SK-N-SH (cell line): ENCODE measurements around the gene TP73. TPM values are rescaled to one million over a fixed set of nuclear protein-coding genes. Genes with fewer than 3 reads are reported as not detected.

Experiments used
- CTCF ChIA-PET: fragments of 300-600, 350-600 bp; formaldehyde crosslinking; extraction: SDS; loops from one replicate; lab custom pipeline; 2021; lab: Yijun Ruan, JAX
- POLR2A ChIA-PET: fragments of 350-600 bp; sonication (Branson Sonifier 250); formaldehyde crosslinking; extraction: SDS; loops from one replicate; lab custom pipeline; 2020; ENCODE audit warnings: antibody characterized with exemption, inconsistent platforms; lab: Yijun Ruan, JAX
- DNase-seq: peaks from one replicate; pipeline ENCODE4 v3.0.0; 2012
- H2AFZ ChIP-seq: fragments of 200-600 bp; sonication (generic); 2 replicates; pipeline ENCODE4 v1.8.1; 2016; ENCODE audit warnings: antibody characterized with exemption, mild to moderate bottlenecking, low read depth
- H3F3A ChIP-seq: fragments of 200-600 bp; sonication (generic); replicated peaks from 2 replicates; pipeline ENCODE3; 2016; ENCODE audit warnings: antibody characterized with exemption, mild to moderate bottlenecking; ENCODE audit not compliant: insufficient read depth
- H3K27ac ChIP-seq, 2 experiments: fragments of 200-500 bp in 1 of 2; fragments of 200-600 bp in 1 of 2; sonication (Bioruptor generic) in 1 of 2; sonication (generic), shearing (Covaris generic) in 1 of 2; 2 replicates each; pipeline versions ENCODE4 v1.5.1 to v1.6.1; 2014 to 2016; ENCODE audit warnings: low read depth in 2 of 2, inconsistent platforms in 1 of 2, low read length in 1 of 2, mild to moderate bottlenecking in 1 of 2, mixed read lengths in 1 of 2
- H3K27me3 ChIP-seq: fragments of 200-600 bp; sonication (generic), shearing (Covaris generic); 2 replicates; pipeline ENCODE4 v1.6.1; 2016; ENCODE audit warnings: mixed run types; ENCODE audit not compliant: insufficient read depth
- H3K36me3 ChIP-seq, 2 experiments: fragments of 200-500 bp in 1 of 2; fragments of 200-600 bp in 1 of 2; sonication (Bioruptor generic) in 1 of 2; sonication (generic) in 1 of 2; replicated peaks in 1 of 2; 2 replicates each; pipeline versions ENCODE3 to v1.5.1; 2014 to 2016; ENCODE audit warnings: low read length in 1 of 2, mild to moderate bottlenecking in 1 of 2; ENCODE audit not compliant: insufficient read depth in 2 of 2, control insufficient read depth in 1 of 2
- H3K4me1 ChIP-seq, 2 experiments: fragments of 200-500 bp in 1 of 2; fragments of 200-600 bp in 1 of 2; sonication (Bioruptor generic) in 1 of 2; sonication (generic), shearing (Covaris generic) in 1 of 2; 2 replicates each; pipeline versions ENCODE4 v1.5.1 to v1.6.1; 2014 to 2016; ENCODE audit warnings: low read depth in 1 of 2, low read length in 1 of 2, mixed run types in 1 of 2; ENCODE audit not compliant: insufficient read depth in 2 of 2, control insufficient read depth in 1 of 2
- H3K4me2 ChIP-seq: fragments of 200-600 bp; sonication (generic), shearing (Covaris generic); 2 replicates; pipeline ENCODE4 v1.6.1; 2017; ENCODE audit warnings: mixed run types
- H3K4me3 ChIP-seq, 2 experiments: fragments of 200-500 bp in 1 of 2; fragments of 200-600 bp in 1 of 2; sonication (Bioruptor generic) in 1 of 2; sonication (generic), shearing (Covaris generic) in 1 of 2; 2 replicates each; pipeline versions ENCODE4 v1.5.1 to v1.8.1; 2014 to 2016; ENCODE audit warnings: low read depth in 2 of 2, inconsistent platforms in 1 of 2, low read length in 1 of 2, mild to moderate bottlenecking in 1 of 2, mixed read lengths in 1 of 2, moderate library complexity in 1 of 2
- H3K79me2 ChIP-seq: fragments of 200-600 bp; sonication (generic); 2 replicates; pipeline ENCODE4 v1.8.1; 2017; ENCODE audit warnings: mild to moderate bottlenecking; ENCODE audit not compliant: insufficient read depth
- H3K9ac ChIP-seq: fragments of 200-600 bp; sonication (generic); 2 replicates; pipeline ENCODE4 v1.6.1; 2017; ENCODE audit warnings: mixed run types
- H3K9me2 ChIP-seq: fragments of 200-600 bp; sonication (generic); 2 replicates; pipeline ENCODE4 v1.6.1; 2017; ENCODE audit warnings: mixed run types
- H3K9me3 ChIP-seq: fragments of 200-600 bp; sonication (generic); 2 replicates; pipeline ENCODE4 v1.6.1; 2017; ENCODE audit warnings: mixed run types, mild to moderate bottlenecking, moderate library complexity
- H4K20me1 ChIP-seq: fragments of 200-600 bp; sonication (generic); 2 replicates; pipeline ENCODE4 v1.6.1; 2017; ENCODE audit warnings: mild to moderate bottlenecking, mixed run types; ENCODE audit not compliant: insufficient read depth
- CHD2 ChIP-seq: fragments of 150-350 bp; IDR thresholded peaks from 2 replicates; pipeline ENCODE4 v1.6.1; 2018; ENCODE audit warnings: low read length; ENCODE audit not compliant: partially characterized antibody
- ELF1 ChIP-seq: IDR thresholded peaks from 2 replicates; pipeline ENCODE4 v1.4.0; 2012
- EP300 ChIP-seq, 2 experiments: IDR thresholded peaks; 2 replicates each; pipeline versions ENCODE4 v1.4.0 to v1.6.1; 2012; ENCODE audit warnings: borderline replicate concordance in 1 of 2, low read depth in 1 of 2, low read length in 1 of 2
- EZH2phosphoT487 ChIP-seq: fragments of 200-600 bp; sonication (generic); IDR thresholded peaks from 2 replicates; pipeline ENCODE4 v1.6.1; 2017; ENCODE audit warnings: low read depth, mixed run types, mild to moderate bottlenecking, antibody characterized with exemption, moderate library complexity, borderline replicate concordance
- FOXJ3 ChIP-seq: sonication (generic); formaldehyde crosslinking; IDR thresholded peaks from 2 replicates; pipeline ENCODE4 v1.5.1; 2020; ENCODE audit warnings: mild to moderate bottlenecking, missing genetic modification reagents
- FOXM1 ChIP-seq: IDR thresholded peaks from 2 replicates; pipeline ENCODE4 v1.4.0; 2012; ENCODE audit warnings: low read depth, mild to moderate bottlenecking
- GABPA ChIP-seq: IDR thresholded peaks from 2 replicates; pipeline ENCODE4 v1.4.0; 2012; ENCODE audit warnings: low read depth, mild to moderate bottlenecking
- JUND ChIP-seq: IDR thresholded peaks from 2 replicates; pipeline ENCODE4 v1.4.0; 2012
- MEF2A ChIP-seq: IDR thresholded peaks from 2 replicates; pipeline ENCODE4 v1.4.0; 2012; ENCODE audit warnings: low read depth, borderline replicate concordance
- NFIC ChIP-seq: IDR thresholded peaks from 2 replicates; pipeline ENCODE4 v1.4.0; 2012; ENCODE audit warnings: borderline replicate concordance
- NRF1 ChIP-seq: IDR thresholded peaks from 2 replicates; pipeline ENCODE4 v1.6.1; 2012; ENCODE audit warnings: low read depth, mild to moderate bottlenecking, low read length
- RAD21 ChIP-seq: IDR thresholded peaks from 2 replicates; pipeline ENCODE4 v1.6.1; 2012; ENCODE audit warnings: mild to moderate bottlenecking, low read length
- RCOR1 ChIP-seq: fragments of 150-350 bp; IDR thresholded peaks from 2 replicates; pipeline ENCODE4 v1.6.1; 2017; ENCODE audit warnings: antibody characterized with exemption, low read length
- RXRA ChIP-seq: IDR thresholded peaks from 2 replicates; pipeline ENCODE4 v1.4.0; 2012; ENCODE audit warnings: low read depth, mild to moderate bottlenecking, borderline replicate concordance
- SIN3A ChIP-seq: IDR thresholded peaks from 2 replicates; pipeline ENCODE4 v1.6.1; 2012; ENCODE audit warnings: low read depth, mild to moderate bottlenecking, low read length, moderate library complexity, borderline replicate concordance
- SMC3 ChIP-seq: IDR thresholded peaks from 2 replicates; pipeline ENCODE4 v1.6.1; 2012; ENCODE audit warnings: low read depth, low read length, improper control_type of control experiment
- TCF12 ChIP-seq: IDR thresholded peaks from 2 replicates; pipeline ENCODE4 v1.4.0; 2012
- TEAD4 ChIP-seq: IDR thresholded peaks from 2 replicates; pipeline ENCODE4 v1.4.0; 2012; ENCODE audit warnings: mild to moderate bottlenecking, borderline replicate concordance; ENCODE audit not compliant: insufficient read depth
- YY1 ChIP-seq: IDR thresholded peaks from 2 replicates; pipeline ENCODE4 v1.4.0; 2012; ENCODE audit warnings: low read depth, mild to moderate bottlenecking
- WGBS: methylation state at CpG from one replicate; pipeline ENCODE4 v1.1.6; 2017; ENCODE audit warnings: low lambda C conversion rate; 5-methylcytosine and 5-hydroxymethylcytosine counted together
- polyA plus RNA-seq, 3 experiments: library from polyadenylated mRNA; depleted of rRNA; stranded (reverse); fragments of >200 nt; gene quantifications; 2 replicates each; pipeline ENCODE4 v1.2.3, GENCODE V29; 2012
- TF ChIP-seq, protein P1 (sequence below): fragments of 200-600 bp; sonication (generic); IDR thresholded peaks from 2 replicates; pipeline ENCODE4 v1.6.1; 2017; ENCODE audit warnings: antibody characterized with exemption, mild to moderate bottlenecking, moderate library complexity
- TF ChIP-seq, protein P2 (sequence below): IDR thresholded peaks from 2 replicates; pipeline ENCODE4 v1.4.0; 2012; ENCODE audit warnings: low read depth, borderline replicate concordance
- TF ChIP-seq, protein P3 (sequence below): IDR thresholded peaks from 2 replicates; pipeline ENCODE4 v1.4.0; 2012; ENCODE audit warnings: low read depth
- TF ChIP-seq, protein P4 (sequence below): fragments of 150-350 bp; IDR thresholded peaks from 2 replicates; pipeline ENCODE4 v1.6.1; 2016; ENCODE audit warnings: mild to moderate bottlenecking, low read depth, low read length
- TF ChIP-seq, protein P5 (sequence below): fragments of 150-350 bp; IDR thresholded peaks from 2 replicates; pipeline ENCODE4 v1.6.1; 2017; ENCODE audit warnings: antibody characterized with exemption, low read length, low read depth, borderline replicate concordance

The TP73 gene
- polyA plus RNA-seq, 1 of the 3 experiments (the other 2 are of a cell fraction) = 0.64 TPM

DNA sequence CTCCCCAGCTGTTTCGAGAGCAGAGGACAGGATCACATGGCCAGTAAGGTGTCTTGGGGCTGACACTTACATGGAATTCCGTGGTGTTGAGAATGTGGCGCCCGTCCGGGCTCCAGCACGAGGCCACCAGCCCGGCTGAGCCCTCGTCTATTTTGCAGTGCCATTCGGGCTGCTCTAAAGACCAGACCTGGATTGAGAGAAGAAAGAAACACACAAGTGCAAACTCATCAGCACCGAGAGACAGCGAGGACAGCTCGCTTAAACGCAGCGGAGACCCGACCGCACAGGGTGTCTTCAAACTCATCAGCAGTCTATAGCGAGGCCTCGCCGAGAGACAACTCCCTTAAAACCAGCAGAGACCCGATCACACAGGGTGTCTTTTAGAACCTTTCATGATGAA lies 5.7 kb upstream of the TP73 start (continued):
- TF ChIP-seq, protein P1, sequence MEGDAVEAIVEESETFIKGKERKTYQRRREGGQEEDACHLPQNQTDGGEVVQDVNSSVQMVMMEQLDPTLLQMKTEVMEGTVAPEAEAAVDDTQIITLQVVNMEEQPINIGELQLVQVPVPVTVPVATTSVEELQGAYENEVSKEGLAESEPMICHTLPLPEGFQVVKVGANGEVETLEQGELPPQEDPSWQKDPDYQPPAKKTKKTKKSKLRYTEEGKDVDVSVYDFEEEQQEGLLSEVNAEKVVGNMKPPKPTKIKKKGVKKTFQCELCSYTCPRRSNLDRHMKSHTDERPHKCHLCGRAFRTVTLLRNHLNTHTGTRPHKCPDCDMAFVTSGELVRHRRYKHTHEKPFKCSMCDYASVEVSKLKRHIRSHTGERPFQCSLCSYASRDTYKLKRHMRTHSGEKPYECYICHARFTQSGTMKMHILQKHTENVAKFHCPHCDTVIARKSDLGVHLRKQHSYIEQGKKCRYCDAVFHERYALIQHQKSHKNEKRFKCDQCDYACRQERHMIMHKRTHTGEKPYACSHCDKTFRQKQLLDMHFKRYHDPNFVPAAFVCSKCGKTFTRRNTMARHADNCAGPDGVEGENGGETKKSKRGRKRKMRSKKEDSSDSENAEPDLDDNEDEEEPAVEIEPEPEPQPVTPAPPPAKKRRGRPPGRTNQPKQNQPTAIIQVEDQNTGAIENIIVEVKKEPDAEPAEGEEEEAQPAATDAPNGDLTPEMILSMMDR = no peak
- TF ChIP-seq, protein P2, sequence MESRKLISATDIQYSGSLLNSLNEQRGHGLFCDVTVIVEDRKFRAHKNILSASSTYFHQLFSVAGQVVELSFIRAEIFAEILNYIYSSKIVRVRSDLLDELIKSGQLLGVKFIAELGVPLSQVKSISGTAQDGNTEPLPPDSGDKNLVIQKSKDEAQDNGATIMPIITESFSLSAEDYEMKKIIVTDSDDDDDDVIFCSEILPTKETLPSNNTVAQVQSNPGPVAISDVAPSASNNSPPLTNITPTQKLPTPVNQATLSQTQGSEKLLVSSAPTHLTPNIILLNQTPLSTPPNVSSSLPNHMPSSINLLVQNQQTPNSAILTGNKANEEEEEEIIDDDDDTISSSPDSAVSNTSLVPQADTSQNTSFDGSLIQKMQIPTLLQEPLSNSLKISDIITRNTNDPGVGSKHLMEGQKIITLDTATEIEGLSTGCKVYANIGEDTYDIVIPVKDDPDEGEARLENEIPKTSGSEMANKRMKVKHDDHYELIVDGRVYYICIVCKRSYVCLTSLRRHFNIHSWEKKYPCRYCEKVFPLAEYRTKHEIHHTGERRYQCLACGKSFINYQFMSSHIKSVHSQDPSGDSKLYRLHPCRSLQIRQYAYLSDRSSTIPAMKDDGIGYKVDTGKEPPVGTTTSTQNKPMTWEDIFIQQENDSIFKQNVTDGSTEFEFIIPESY = no peak
- TF ChIP-seq MEF2A (no peak), JUND (no peak), NFIC (no peak)

DNA sequence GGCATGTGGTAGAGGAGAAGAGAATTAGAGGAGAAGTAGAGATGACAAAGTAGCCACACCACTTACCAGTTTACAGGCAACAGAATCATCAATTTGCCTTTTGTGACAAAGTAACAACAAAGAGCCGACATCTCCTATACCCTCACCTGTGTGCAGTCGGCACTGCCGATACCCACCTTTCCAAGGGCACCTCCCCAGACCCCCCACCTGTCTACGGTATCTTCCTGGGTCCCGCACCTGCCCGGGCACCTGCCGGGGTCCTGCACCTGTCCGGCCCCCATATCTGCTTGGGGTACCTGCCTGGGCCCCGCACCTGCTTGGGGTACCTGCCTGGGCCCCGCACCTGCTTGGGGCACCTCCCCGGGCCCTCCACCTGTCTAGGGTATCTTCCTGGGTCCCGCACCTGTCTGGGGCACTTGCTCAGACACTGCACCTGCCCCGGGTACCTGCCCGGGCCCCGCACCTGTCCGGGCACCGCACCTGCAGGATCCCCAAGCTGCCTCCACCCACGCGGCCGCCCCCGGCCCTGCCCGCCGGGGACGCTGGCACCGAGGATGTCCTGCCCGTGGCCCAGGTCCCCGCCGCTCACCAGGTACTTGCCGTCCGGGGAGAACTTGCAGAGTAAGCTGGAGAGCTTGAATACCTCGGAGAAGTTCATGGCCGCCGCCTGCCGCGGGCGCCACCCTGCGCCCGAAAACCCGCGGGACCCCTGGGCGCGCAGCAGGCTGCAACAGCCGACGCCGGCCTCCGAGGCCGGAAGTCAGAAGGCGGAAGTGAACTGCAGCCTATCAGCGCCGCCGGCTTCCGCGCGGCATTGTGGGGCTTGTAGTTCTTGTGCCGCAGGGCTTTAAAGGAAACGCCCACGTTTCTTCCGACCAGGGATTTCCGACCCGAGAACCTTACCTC lies 2.7 kb upstream of the TP73 start, which contains the start of gene WRAP73:
Gene WRAP73, minus strand, starts transcription at position 762 of the 906 bp plus-strand sequence. Its CDS starts 104 bp downstream, at position 658.
- WGBS = 2% methylated on average over 15 of the region's 60 CpGs
- POLR2A ChIA-PET = interaction anchor here (1.2 kb wide), 1 partner anchor 21 kb away, joined by 4 read pairs; no protein-coding TSS in a partner anchor
- TF ChIP-seq FOXJ3 (CRISPR knock-in tag) (no peak), GABPA (peak; percentile 85), TCF12 (no peak), EP300 (IDR thresholded peaks at IDR 0.05; ENCODE audit: borderline replicate concordance in 1 of 2, low read depth in 1 of 2, low read length in 1 of 2) (no peak), SMC3 (0 out of 2 replicates have a peak, but pooled peaks have one; percentile 3), EZH2phosphoT487 (no peak), RAD21 (0 out of 2 replicates have a peak, but pooled peaks have one; percentile 13), ELF1 (peak; percentile 91), NRF1 (no peak), SIN3A (peak; percentile 48; the same call in 1 of the 2 replicates), RCOR1 (no peak), CHD2 (peak; percentile 94), YY1 (peak; percentile 77; the same call in 1 of the 2 replicates), FOXM1 (no peak), TEAD4 (no peak), RXRA (no peak), MEF2A (no peak)
- TF ChIP-seq, protein P3, sequence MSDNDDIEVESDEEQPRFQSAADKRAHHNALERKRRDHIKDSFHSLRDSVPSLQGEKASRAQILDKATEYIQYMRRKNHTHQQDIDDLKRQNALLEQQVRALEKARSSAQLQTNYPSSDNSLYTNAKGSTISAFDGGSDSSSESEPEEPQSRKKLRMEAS = peak; percentile 66
- TF ChIP-seq, protein P4, sequence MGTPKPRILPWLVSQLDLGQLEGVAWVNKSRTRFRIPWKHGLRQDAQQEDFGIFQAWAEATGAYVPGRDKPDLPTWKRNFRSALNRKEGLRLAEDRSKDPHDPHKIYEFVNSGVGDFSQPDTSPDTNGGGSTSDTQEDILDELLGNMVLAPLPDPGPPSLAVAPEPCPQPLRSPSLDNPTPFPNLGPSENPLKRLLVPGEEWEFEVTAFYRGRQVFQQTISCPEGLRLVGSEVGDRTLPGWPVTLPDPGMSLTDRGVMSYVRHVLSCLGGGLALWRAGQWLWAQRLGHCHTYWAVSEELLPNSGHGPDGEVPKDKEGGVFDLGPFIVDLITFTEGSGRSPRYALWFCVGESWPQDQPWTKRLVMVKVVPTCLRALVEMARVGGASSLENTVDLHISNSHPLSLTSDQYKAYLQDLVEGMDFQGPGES = peak; percentile 15; the same call in 1 of the 2 replicates
- TF ChIP-seq, protein P5, sequence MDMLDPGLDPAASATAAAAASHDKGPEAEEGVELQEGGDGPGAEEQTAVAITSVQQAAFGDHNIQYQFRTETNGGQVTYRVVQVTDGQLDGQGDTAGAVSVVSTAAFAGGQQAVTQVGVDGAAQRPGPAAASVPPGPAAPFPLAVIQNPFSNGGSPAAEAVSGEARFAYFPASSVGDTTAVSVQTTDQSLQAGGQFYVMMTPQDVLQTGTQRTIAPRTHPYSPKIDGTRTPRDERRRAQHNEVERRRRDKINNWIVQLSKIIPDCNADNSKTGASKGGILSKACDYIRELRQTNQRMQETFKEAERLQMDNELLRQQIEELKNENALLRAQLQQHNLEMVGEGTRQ = no peak

More for the DNA sequence above, 2.7 kb upstream of the TP73 start, which contains the start of gene WRAP73:
- Histone ChIP-seq H3F3A (no peaks in the 10 kb centered on the region), H3K4me1 (peaks cover 0 to 12% of the 10 kb centered on the region in 2 experiments; a peak in 2 of 4 replicates), H3K27ac (peak within 1 kb of the TSS in 1 of 2 experiments; percentile 75; a peak in 1 of 4 replicates), H3K9me3 (no peaks in the 10 kb centered on the region), H3K27me3 (no peaks in the 10 kb centered on the region; the same call in 1 of the 2 replicates), H4K20me1 (no peaks in the 10 kb centered on the region), H3K4me3 (peak within 1 kb of the TSS; percentile 83 to 98), H3K36me3 (peaks cover 11 to 35% of the 10 kb centered on the region in 2 experiments), H3K9ac (peak within 1 kb of the TSS; percentile 84), H3K4me2 (peak within 1 kb of the TSS; percentile 91), H2AFZ (peak within 1 kb of the TSS; percentile 79; the same call in 1 of the 2 replicates), H3K79me2 (peaks cover 19% of the 10 kb centered on the region), H3K9me2 (no peaks in the 10 kb centered on the region)
- CTCF ChIA-PET = interaction anchor here (0.6 to 2.1 kb wide), 6 partner anchors 20 to 197 kb away, joined by 3 to 12 read pairs (median 4); no protein-coding TSS in a partner anchor
- DNase-seq = peak; percentile 95
